Stimulated activated CD4-positive, alpha-beta T cell treated with anti-CD3 and anti-CD28 coated beads, Interleukin-1b, Interleukin-23, amount 100 ng/mL, for 4 hours (primary cell): ENCODE results near the gene CD83.

ENCODE experiments used
- DNase-seq, 2 donors: peaks; one replicate each; pipeline ENCODE4 v3.0.0-alpha.2; 2020; ENCODE audit warnings: low read depth in 2 of 2

The CD83 gene

GRCh38 chr6:14123386-14124111, 6.0 kb downstream of the CD83 start:
- no peak for DNase-seq

- no peak for DNase-seq
Measured at GRCh38 chr6:14125346-14125745, 7.8 kb downstream of the CD83 start.

DNA sequence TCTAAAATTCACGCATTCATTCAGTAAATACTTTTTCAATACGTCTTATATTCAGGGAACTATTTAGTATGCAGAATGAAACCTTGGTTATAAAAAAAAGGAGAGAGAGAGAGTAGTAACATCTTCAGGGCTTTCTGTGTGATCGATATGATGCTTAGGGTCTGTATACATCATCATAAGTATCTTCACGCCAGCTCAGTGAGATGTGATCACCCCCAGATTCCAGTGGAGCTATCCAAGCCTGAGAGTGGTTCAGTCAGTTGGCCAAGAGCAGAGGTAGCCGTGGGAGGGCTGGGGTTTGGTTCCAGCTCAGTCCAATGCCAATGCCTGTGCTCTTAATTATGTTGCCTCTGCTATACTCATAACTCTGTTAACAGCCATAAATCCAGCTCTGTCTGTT, 8.6 kb downstream of the CD83 start:
- DNase-seq: no peak

DNA sequence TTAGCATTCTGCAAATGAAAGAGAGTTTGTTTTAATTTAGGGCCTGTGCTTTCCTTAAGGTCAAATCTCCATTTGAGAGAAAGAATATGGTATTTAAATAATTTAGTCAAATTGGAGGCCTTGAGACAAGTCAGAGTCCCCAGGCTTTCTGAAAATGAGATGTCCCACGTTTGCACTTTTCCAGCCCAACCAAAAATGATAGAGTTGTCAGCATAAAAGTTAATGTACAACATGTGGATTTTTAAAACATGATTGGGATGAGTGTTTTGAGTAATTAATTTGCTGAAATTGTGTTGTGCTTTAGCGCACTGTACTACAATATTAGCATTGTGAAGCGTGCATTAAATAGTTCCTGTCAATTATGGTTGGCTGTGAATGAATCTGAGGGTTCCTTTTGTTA, 10.0 kb downstream of the CD83 start:
- DNase-seq: no peak

DNA sequence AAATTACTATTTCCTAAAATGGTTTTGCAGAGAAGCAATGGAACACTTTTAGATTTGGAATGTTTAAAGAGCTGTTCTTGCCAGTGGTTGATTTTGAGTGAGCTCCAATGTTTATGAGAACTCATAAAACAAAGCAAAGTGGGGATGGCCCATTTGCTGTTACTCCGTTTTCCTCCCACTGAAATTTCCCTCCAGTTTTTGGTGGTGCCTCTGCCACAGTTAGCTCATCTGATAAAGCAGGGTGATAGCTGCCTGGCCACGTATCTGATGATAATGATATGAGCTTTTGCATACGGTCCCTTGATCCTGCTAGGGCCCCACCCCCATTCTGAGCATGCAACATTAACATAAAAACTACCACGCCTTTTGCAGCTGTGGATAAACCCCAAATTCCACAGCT, 10.4 kb downstream of the CD83 start:
- DNase-seq: no peak

DNA sequence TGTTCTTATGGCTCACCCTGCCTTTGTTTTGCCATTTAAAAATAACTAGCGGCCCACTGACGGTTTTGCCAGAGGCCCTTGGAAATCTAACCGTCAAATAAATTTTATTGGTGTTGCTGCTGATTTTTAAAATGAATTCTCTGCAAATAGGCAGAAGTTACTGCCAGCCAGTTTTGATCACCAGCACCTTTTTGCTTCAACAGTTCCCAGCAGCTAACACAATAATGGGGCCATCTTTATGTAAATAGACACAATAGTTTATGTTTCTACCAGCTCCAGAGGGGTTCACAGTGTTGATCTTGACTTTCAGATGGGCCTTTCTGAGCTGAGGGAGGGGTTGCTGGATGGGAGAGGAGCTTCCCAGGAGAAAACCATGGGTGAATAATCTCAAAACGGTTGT, 11.2 kb downstream of the CD83 start:
- no peak for DNase-seq

GRCh38 chr6:14129575-14129974, 12.0 kb downstream of the CD83 start:
- no peak for DNase-seq

DNA sequence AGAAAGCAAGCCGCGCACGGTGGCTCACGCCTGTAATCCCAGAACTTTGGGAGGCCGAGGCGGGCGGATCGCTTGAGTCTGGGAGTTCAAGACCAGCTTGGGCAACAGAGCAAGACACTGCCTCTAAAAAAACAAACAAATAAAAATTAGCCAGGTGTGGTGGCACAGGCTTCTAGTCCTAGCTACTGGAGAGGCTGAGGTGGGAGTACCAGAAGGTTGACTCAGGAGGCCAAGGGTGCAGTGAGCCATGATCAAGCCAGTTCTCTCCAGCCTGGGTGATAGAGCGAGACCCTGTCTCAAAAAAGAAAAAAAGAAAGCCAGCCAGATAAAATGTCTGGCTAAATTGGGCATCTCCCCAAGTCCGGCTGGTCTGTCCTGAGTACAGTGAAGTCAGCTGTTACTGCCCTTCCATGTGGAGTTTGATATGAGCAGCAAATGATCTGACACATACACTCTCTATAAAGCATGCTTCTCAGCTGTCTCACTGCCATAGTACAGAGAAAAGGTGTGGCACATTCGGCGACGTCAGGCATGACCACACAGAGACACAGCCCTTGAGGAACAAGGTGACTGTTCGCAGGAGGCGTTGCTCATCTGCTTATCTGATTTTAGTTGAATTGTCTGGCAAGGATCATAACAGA, 13.0 kb downstream of the CD83 start:
- DNase-seq: no peak

DNA sequence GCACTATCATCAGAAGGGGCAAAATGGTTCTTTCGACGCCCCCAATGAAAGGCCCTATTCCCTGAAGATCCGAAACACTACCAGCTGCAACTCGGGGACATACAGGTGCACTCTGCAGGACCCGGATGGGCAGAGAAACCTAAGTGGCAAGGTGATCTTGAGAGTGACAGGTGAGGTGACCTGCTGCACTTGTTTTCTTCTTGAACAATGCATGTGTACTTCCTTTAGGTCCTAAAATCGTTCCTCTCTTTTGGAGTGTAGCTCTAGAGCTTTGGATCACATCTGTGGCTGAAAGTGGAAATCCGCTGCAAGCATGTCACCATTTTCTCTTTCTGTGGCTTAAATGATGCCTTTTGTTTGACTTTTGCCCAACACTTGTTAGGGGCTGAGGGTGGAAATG, 14.0 kb downstream of the CD83 start:
- no peak for DNase-seq

DNA sequence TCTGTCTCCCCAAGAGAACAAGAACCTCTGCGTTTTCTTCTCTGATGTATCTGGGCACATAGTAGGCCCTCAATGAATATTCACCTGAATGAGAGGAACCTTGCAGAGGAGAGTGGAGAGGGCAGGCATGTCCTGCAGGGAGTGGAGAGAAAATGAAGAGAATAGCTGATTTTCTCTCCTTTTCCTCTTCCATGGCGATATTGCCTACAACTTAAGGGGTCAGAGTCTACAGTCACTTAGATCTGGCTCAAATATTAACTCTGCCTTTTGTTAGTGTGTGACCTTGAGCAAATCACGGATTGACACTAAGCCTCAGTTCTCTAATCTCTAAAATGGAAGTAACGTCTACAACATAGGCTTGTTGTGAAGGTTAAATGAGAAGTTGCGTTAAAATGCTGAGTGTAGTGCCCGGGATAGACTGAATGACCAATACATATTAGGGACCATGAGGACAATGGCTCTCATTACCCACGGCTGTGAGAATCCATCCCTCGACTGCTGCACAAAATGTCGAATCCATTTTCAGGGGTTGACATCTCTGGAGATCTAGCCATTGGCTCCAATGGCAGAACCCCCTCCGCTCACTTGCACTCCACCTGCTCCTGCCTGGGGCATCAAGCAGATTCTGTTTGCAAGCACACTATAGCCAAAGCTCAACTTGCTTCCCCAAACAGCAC, 14.8 kb downstream of the CD83 start:
- DNase-seq: no peak

DNA sequence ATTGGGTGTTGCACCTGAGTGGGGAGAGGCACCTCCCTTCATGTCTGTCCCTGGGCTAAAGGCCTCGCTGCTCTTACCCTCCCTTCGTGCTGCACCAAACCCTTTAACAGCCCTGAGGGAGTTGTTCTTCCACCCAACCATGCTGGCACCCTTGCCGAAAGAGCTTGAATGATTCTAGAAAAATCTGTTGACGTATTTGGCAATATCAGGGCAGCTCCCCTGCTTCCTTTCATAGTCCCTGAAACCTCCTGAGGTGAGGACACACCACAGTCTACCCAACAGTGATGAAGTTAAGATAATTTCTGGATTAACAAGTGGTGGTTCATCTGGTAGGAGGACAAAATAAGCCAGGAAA, 15.3 kb downstream of the CD83 start:
- DNase-seq: no peak

DNA sequence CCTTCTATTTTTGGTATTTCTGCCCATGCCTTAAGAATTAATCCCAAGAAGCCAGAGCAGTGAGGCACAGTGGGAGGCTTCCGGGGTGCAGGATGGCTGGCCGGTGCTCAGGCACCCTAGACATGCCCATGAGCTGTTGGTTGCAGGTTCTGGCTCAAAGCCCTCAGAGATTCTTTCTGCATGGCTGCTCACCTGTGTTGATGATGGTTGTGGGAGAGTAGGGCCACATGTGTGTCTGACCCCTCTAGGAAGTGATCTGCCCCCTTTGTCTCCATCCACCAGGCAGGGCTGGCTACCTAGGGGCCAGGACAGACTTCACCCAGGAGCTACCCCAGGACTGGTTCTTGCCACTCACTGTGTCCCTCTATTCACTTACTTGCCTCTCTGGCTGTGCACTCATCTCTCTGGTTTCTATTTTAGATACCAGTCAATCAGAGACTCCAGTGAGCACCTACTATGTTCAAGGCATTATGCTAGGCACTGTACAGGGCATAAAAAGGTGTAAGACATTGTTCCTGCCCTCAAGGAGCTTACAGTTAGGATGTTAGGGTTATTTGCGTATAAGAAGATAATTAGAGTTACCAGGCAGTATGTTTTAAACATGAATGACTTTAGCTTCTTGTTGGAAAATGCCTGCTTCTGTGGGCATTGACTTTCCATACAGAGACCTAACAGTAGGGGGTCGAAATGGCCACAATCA, 16.8 kb downstream of the CD83 start:
- no peak for DNase-seq

DNA sequence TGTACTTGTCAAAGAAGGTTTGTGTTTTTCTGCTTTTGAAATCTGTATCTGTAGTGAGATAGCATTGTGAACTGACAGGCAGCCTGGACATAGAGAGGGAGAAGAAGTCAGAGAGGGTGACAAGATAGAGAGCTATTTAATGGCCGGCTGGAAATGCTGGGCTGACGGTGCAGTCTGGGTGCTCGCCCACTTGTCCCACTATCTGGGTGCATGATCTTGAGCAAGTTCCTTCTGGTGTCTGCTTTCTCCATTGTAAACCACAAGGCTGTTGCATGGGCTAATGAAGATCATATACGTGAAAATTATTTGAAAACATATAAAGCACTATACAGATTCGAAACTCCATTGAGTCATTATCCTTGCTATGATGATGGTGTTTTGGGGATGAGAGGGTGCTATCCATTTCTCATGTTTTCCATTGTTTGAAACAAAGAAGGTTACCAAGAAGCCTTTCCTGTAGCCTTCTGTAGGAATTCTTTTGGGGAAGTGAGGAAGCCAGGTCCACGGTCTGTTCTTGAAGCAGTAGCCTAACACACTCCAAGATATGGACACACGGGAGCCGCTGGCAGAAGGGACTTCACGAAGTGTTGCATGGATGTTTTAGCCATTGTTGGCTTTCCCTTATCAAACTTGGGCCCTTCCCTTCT, 18.4 kb downstream of the CD83 start:
- no peak for DNase-seq

DNA sequence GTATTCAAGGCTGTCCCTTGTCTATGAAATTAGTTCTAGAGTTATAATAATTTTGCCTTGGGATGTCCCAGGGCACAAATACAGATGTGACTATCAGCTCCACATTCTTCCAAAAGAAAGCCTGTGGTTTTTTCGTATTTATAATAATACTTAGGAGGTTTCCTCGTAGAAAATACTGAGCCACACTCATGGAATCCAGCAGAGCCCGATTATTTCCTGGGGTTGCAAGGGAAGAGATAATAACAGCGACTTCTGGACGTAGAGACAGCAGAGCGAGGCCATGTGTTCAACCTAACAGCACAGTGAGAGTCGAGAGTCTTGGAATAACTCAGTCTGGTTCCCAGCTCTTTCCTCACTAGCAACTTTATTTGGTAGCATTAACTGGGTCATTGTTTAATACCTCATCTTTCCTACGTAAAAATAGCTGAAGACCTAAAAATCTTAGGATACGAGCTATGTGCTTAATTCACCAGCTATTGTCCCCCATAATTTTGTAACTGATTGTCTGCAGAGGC, 21.2 kb downstream of the CD83 start:
- no peak for DNase-seq

DNA sequence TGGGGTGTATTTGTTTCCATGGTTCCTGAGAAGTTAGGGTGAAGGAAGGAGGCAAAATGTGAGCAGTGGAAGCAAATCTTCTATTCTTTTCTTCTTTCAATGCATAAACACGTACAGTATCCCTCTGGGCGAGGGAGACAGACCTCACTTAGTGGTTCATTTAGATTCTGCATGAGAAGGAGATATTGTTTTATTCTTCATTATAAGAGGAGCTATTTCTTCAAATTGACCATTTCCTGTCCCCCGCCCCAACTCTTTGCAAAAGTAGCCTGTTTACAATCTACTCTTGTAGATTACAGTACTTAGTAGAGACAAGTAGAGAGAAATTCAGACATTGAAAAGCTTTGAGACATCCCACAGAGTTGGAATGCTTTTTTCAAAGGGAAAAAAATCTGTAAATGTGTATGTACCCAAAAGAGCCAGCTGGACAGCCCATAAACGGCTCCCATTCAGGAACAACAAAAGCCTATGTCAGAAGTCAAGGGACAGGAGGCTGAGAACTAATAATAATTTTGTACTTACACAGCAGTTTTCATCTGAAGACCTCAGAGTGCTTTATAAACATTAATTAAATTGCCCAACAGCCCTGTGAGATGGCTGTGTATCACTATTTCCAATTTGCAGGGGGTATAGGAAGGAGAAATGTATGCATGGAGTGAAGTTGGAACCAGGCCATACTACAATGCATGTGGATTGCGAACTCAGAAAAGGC, 23.9 kb downstream of the CD83 start:
- no peak for DNase-seq

- no peak for DNase-seq
Measured at GRCh38 chr6:14142063-14142450, 24.5 kb downstream of the CD83 start.

GRCh38 chr6:14142511-14143223, 25.1 kb downstream of the CD83 start:
- DNase-seq: no peak

DNA sequence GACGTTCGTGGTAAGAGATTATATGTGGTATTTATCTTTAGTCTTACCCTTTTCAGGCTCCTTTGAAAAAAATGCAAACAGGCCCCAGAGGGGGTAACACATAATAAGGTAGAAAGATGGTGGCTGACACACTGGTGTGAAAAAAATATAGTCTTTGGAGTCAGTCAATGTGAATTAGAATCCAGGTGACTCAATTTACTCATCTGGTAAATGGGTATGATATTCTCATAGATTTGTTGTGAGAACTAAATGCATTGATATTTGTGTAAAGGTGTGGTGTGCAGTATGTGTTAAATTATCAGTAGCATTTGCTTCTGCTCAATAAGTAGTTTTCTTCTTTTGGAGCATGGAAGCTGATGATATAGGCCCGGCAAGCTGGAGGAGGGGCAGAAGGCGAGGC, 25.7 kb downstream of the CD83 start:
- DNase-seq: no peak

GRCh38 chr6:14144678-14145113, 27.1 kb downstream of the CD83 start:
- peak; percentile 63 to 73 for DNase-seq

- DNase-seq: no peak
Measured at GRCh38 chr6:14146506-14147096, 29.0 kb downstream of the CD83 start.
